ENCODE measurements around the gene SGCA.
A peak's percentile ranks its signal among the peaks of the same experiment; 100 is the strongest.

DNA sequence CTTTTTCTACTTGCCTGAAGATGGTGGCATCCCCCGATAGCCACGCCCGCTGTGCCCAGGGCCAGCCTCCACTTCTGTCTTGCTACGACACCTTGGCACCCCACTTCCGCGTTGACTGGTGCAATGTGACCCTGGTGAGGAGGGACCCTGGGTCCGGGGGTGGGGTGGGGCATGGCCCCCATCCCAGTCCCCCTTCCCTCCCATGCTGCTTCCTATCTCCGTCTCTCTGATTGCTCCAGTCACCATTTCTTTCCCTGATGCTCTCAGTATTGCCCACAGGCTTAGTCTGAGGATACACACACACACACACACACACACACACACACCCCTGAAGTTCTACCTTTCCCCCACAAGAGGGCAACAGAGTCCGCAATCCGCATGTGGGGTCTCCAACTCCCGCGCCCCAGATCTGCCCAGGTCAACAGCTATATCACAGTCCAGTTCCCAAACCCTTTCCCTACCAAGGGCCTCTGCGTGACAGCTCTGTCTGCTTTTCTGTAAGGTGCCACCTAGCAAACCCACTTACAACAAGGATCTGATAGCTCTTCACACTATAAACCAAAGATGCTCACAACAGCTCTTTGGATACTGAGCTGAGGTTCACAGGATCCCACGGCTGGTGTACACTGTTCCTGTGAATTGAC lies 3.4 kb downstream of the SGCA start:
- TF ChIP-seq ZNF76 (tag by site-specific recombination; IDR thresholded peaks at IDR 0.05; ENCODE audit: borderline replicate concordance, low read depth) (peak; percentile 33; the same call in 1 of the 2 replicates), ZNF549 (tag by site-specific recombination; IDR thresholded peaks at IDR 0.05) (no peak), ZNF274 (IDR thresholded peaks at IDR 0.05; ENCODE audit: low read length) (no peak), ZNF274 (tag by site-specific recombination; IDR thresholded peaks at IDR 0.05; ENCODE audit: borderline replicate concordance) (no peak), GLIS1 (tag by site-specific recombination; IDR thresholded peaks at IDR 0.05) (peak; percentile 52)
- TF ChIP-seq, protein P1, sequence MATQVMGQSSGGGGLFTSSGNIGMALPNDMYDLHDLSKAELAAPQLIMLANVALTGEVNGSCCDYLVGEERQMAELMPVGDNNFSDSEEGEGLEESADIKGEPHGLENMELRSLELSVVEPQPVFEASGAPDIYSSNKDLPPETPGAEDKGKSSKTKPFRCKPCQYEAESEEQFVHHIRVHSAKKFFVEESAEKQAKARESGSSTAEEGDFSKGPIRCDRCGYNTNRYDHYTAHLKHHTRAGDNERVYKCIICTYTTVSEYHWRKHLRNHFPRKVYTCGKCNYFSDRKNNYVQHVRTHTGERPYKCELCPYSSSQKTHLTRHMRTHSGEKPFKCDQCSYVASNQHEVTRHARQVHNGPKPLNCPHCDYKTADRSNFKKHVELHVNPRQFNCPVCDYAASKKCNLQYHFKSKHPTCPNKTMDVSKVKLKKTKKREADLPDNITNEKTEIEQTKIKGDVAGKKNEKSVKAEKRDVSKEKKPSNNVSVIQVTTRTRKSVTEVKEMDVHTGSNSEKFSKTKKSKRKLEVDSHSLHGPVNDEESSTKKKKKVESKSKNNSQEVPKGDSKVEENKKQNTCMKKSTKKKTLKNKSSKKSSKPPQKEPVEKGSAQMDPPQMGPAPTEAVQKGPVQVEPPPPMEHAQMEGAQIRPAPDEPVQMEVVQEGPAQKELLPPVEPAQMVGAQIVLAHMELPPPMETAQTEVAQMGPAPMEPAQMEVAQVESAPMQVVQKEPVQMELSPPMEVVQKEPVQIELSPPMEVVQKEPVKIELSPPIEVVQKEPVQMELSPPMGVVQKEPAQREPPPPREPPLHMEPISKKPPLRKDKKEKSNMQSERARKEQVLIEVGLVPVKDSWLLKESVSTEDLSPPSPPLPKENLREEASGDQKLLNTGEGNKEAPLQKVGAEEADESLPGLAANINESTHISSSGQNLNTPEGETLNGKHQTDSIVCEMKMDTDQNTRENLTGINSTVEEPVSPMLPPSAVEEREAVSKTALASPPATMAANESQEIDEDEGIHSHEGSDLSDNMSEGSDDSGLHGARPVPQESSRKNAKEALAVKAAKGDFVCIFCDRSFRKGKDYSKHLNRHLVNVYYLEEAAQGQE (tag by site-specific recombination; IDR thresholded peaks at IDR 0.05) = peak; percentile 56
- TF ChIP-seq, protein P2, sequence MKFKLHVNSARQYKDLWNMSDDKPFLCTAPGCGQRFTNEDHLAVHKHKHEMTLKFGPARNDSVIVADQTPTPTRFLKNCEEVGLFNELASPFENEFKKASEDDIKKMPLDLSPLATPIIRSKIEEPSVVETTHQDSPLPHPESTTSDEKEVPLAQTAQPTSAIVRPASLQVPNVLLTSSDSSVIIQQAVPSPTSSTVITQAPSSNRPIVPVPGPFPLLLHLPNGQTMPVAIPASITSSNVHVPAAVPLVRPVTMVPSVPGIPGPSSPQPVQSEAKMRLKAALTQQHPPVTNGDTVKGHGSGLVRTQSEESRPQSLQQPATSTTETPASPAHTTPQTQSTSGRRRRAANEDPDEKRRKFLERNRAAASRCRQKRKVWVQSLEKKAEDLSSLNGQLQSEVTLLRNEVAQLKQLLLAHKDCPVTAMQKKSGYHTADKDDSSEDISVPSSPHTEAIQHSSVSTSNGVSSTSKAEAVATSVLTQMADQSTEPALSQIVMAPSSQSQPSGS (tag by site-specific recombination; IDR thresholded peaks at IDR 0.05; ENCODE audit: low read depth) = 0 out of 2 replicates have a peak, but pooled peaks have one; percentile 20
- TF ChIP-seq, protein P3, sequence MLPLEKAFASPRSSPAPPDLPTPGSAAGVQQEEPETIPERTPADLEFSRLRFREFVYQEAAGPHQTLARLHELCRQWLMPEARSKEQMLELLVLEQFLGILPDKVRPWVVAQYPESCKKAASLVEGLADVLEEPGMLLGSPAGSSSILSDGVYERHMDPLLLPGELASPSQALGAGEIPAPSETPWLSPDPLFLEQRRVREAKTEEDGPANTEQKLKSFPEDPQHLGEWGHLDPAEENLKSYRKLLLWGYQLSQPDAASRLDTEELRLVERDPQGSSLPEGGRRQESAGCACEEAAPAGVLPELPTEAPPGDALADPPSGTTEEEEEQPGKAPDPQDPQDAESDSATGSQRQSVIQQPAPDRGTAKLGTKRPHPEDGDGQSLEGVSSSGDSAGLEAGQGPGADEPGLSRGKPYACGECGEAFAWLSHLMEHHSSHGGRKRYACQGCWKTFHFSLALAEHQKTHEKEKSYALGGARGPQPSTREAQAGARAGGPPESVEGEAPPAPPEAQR (tag by site-specific recombination; IDR thresholded peaks at IDR 0.05) = peak; percentile 95
